IPS-20b (cell line): ENCODE measurements around the gene BDH2.

Source experiments
- H3K27ac ChIP-seq: one replicate; pipeline ENCODE4 v1.5.1; 2013; ENCODE audit warnings: low read length
- H3K27me3 ChIP-seq: 2 replicates; pipeline ENCODE4 v1.6.1; 2013; ENCODE audit warnings: mild to moderate bottlenecking, low read length, inconsistent platforms; ENCODE audit not compliant: insufficient read depth
- H3K36me3 ChIP-seq: 2 replicates; pipeline ENCODE4 v1.6.1; 2013; ENCODE audit warnings: low read depth, mild to moderate bottlenecking, inconsistent platforms, low read length, moderate library complexity; ENCODE audit not compliant: insufficient read depth
- H3K4me1 ChIP-seq: 2 replicates; pipeline ENCODE4 v1.6.1; 2013; ENCODE audit warnings: mild to moderate bottlenecking, control low read depth, inconsistent platforms, low read length, moderate library complexity; ENCODE audit not compliant: insufficient read depth
- H3K4me3 ChIP-seq: 2 replicates; pipeline ENCODE4 v1.5.1; 2013; ENCODE audit warnings: mild to moderate bottlenecking, low read length, inconsistent platforms
- H3K9ac ChIP-seq: 2 replicates; pipeline ENCODE4 v1.6.1; 2013; ENCODE audit warnings: low read depth, mild to moderate bottlenecking, inconsistent platforms, low read length, moderate library complexity
- H3K9me3 ChIP-seq: 2 replicates; pipeline ENCODE4 v1.6.1; 2013; ENCODE audit warnings: mild to moderate bottlenecking, low read depth, low read length, inconsistent platforms; ENCODE audit not compliant: insufficient read depth

BDH2 gene

GRCh38 chr4:103050736-103051436, 48.7 kb downstream of the BDH2 start:
- Histone ChIP-seq H3K27me3 (no peaks in the 10 kb centered on the region), H3K9ac (no peak overlapping the region), H3K9me3 (no peaks in the 10 kb centered on the region), H3K4me1 (no peaks in the 10 kb centered on the region), H3K27ac (no peak overlapping the region), H3K36me3 (no peaks in the 10 kb centered on the region), H3K4me3 (no peak overlapping the region)

- H3K36me3 ChIP-seq: no peaks in the 10 kb centered on the region
- H3K27me3 ChIP-seq: no peaks in the 10 kb centered on the region
- no peaks in the 10 kb centered on the region for H3K4me1 ChIP-seq
- H3K9ac ChIP-seq: no peak overlapping the region
- H3K9me3 ChIP-seq: no peaks in the 10 kb centered on the region
- H3K4me3 ChIP-seq: no peak overlapping the region
- no peak overlapping the region for H3K27ac ChIP-seq
Measured at GRCh38 chr4:103046416-103047290, 53.0 kb downstream of the BDH2 start.

- H3K36me3 ChIP-seq: no peaks in the 10 kb centered on the region
Measured at GRCh38 chr4:103044183-103044582, 55.5 kb downstream of the BDH2 start.

GRCh38 chr4:103036169-103036568, 63.5 kb downstream of the BDH2 start:
- no peak overlapping the region for H3K4me3 ChIP-seq

More at GRCh38 chr4:103044183-103044582, 55.5 kb downstream of the BDH2 start:
- Histone ChIP-seq H3K9me3 (no peaks in the 10 kb centered on the region), H3K9ac (no peak overlapping the region), H3K27ac (no peak overlapping the region), H3K27me3 (no peaks in the 10 kb centered on the region), H3K4me3 (no peak overlapping the region), H3K4me1 (no peaks in the 10 kb centered on the region)

GRCh38 chr4:103032574-103032973, 67.1 kb downstream of the BDH2 start:
- no peaks in the 10 kb centered on the region for H3K4me1 ChIP-seq
- no peaks in the 10 kb centered on the region for H3K9me3 ChIP-seq
- H3K4me3 ChIP-seq: no peak overlapping the region
- no peaks in the 10 kb centered on the region for H3K36me3 ChIP-seq
- no peaks in the 10 kb centered on the region for H3K27me3 ChIP-seq
- no peak overlapping the region for H3K9ac ChIP-seq
- H3K27ac ChIP-seq: no peak overlapping the region

More at GRCh38 chr4:103036169-103036568, 63.5 kb downstream of the BDH2 start:
- H3K4me1 ChIP-seq: no peaks in the 10 kb centered on the region
- H3K36me3 ChIP-seq: no peaks in the 10 kb centered on the region
- H3K27ac ChIP-seq: no peak overlapping the region
- H3K9me3 ChIP-seq: no peaks in the 10 kb centered on the region
- no peak overlapping the region for H3K9ac ChIP-seq
- no peaks in the 10 kb centered on the region for H3K27me3 ChIP-seq

- H3K4me1 ChIP-seq: no peaks in the 10 kb centered on the region
Measured at GRCh38 chr4:103030791-103031190, 68.8 kb downstream of the BDH2 start.

GRCh38 chr4:103029300-103029699, 70.3 kb downstream of the BDH2 start:
- Histone ChIP-seq H3K27ac (no peak overlapping the region), H3K4me3 (no peak overlapping the region), H3K9ac (no peak overlapping the region), H3K36me3 (no peaks in the 10 kb centered on the region), H3K27me3 (no peaks in the 10 kb centered on the region), H3K4me1 (no peaks in the 10 kb centered on the region), H3K9me3 (no peaks in the 10 kb centered on the region)

More at GRCh38 chr4:103030791-103031190, 68.8 kb downstream of the BDH2 start:
- Histone ChIP-seq H3K9ac (no peak overlapping the region), H3K4me3 (no peak overlapping the region), H3K9me3 (no peaks in the 10 kb centered on the region), H3K27ac (no peak overlapping the region), H3K36me3 (no peaks in the 10 kb centered on the region), H3K27me3 (no peaks in the 10 kb centered on the region)
